ENCODE data around the gene CMTM1. TPM values are rescaled to one million over a fixed set of nuclear protein-coding genes. Genes with fewer than 3 reads are reported as not detected.

The CMTM1 gene, protein sequence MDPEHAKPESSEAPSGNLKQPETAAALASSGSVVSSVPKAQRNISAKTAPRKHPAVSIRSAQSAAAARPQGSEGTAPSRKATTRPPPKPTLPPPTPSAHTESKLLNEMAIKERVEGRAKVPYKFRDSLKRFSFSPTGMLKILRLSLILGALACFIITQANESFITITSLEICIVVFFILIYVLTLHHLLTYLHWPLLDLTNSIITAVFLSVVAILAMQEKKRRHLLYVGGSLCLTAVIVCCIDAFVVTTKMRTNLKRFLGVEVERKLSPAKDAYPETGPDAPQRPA
- 0.52 and 1.4 TPM in 2 replicates for total RNA-seq
- polyA plus RNA-seq (2012): 3.2 TPM

DNA sequence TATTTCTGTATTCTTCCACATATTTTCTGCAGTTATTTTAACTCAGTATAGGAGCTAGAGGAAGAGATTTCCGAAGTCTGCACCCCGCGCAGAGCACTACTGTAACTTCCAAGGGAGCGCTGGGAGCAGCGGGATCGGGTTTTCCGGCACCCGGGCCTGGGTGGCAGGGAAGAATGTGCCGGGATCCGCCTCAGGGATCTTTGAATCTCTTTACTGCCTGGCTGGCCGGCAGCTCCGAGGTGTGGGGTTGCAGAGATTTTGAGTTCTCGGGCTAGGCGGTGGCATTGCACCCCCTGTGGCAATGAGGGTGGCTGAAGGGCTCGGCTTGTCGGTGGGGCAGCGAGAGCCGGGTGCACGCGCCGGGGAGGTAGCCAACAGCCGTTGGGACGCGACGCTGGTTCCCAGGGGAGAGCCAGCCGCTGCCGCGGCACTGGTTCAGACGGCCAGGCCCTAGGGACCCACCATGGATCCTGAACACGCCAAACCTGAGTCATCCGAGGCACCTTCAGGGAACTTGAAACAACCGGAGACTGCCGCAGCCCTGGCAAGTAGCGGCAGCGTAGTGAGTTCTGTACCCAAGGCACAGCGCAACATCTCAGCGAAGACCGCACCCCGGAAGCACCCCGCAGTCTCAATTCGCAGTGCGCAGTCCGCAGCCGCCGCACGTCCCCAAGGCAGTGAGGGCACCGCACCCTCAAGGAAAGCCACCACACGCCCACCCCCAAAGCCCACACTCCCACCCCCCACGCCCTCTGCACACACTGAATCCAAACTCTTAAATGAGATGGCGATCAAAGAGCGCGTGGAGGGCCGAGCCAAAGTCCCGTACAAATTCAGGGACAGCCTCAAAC lies at the start of gene CMTM1:
CMTM1 (plus strand) TSS at position 389 of the 851 bp plus-strand sequence; CDS start at position 464, 75 bp downstream.
- no peak for DNase-seq (ENCODE audit: low read depth)

DNA sequence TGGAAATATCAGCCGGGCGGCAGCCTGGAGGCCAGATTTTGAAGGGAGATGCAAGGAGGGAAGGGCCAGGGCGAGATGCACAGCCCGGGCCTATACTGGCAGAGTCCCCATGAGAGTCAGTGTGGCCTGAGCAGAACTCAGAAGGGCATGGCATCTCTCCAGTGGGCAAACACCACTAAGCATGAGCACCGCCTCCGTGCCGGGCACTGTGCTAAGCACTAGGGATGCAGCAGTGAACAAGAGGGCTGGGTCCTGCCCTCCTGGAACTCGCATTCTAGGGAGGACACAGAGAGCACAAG lies 49.8 kb upstream of the CMTM1 start:
- DNase-seq (ENCODE audit: low read depth): no peak

DNA sequence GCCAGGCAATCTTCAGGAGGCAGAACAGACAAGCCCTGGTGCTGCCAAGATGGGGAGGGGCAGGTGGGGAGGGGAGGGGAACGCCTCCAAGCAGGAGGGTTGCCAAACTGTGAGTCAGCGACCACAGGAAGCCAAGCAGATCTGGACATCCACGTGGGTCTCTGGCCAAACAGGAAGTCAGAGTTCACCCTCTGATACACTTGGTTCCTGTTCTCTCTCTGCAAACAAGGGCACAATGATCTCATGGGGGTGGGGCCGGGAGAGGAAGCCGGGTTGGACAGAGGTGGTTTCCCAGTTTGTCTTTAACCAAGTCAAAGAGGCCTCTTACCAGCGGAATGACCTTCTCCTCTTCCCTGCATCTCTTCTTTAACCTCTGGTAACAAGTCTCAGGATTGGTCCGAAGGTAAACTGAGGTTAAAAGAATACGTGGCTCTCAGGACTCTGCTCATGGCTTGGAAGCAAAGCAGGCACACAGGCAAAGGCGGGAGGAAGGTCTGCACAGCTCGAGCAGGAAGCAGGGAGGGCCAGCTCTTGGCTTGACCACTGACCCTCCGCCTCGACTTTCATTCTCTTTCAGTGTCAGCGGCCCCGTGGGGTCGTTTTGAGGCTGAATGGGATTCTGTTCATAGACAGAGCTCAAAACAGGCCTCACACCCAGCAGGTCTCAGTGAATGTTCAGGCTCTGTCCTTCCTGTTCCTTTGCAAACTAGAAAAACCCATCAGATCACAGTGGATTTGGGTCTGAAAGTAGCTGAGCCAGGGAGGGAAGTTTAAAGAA lies 49.2 kb upstream of the CMTM1 start:
- DNase-seq (ENCODE audit: low read depth): peak; percentile 99

DNA sequence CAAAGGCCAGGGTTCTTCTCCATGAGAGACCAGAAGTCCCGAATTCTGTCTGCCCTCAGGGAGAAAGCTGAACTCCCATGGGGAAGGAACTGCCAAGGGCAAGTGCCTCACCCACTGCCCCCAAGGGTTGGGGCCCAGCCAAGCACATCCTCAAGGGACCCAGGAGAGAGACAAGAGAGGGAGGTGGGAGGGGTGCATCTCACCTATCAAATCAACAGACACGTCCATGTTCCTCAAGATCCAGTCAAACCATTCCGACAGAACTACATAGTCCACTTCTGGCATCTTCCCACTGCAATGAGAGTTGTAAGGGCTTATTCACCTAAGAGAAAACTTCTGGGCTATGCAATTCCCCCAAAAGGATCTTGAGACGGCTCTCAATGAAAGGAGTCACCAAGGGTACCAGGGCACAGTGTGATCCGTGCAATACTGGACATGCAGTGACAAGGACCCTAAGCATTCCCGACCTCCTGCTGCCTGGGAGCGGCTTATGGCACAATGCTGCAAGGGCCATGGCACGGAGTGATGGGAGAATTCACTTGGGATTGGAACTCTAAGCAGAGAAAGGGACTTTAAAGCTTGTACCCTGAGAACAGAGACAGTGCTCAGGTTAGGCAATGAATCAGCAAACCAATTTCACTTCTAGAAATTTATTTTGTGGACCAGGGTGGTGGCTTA lies 48.5 kb upstream of the CMTM1 start:
- no peak for DNase-seq (ENCODE audit: low read depth)

DNA sequence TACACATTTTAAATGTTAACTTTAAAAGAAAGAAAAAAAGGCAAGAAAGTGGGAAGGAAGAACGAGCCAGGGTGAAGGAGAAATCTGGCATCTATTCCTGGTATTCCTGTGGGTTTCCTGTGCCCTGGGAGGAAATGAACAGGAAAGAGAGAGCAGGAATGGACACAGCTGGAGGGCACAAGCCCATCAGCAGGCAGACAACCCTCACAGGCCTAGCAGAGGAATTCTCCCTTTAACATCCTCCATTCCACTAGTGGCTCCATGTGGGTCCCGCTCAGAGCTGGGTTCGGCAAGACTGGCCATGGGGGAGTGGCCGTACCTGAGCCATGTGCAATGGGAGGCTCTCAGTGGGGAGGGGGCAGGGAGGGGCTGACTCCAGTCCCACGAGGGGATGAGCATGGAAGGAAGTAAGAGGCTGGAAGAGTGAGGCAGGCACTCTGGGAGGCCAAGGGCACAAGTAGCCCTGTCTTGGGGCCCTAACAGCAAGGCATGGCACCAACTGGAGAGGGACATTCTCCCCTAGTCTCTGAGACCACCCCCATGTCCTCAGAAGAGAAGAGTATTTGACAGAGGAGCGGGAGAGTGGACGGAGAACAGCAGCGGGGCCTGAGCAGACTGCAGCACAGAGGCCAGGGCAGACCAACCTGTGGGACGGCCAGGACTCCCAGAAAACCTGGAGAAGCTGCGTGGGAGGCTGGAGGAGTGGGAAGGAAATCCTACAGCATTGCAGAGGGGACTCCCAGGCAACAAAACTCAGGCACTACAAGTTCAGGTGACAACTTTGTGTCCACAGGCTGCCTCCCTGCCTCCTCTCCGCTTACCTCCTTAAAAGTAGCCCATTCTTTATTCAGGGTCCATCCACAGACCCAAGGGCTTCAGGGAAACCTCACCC lies 46.5 kb upstream of the CMTM1 start:
- DNase-seq (ENCODE audit: low read depth): no peak

DNA sequence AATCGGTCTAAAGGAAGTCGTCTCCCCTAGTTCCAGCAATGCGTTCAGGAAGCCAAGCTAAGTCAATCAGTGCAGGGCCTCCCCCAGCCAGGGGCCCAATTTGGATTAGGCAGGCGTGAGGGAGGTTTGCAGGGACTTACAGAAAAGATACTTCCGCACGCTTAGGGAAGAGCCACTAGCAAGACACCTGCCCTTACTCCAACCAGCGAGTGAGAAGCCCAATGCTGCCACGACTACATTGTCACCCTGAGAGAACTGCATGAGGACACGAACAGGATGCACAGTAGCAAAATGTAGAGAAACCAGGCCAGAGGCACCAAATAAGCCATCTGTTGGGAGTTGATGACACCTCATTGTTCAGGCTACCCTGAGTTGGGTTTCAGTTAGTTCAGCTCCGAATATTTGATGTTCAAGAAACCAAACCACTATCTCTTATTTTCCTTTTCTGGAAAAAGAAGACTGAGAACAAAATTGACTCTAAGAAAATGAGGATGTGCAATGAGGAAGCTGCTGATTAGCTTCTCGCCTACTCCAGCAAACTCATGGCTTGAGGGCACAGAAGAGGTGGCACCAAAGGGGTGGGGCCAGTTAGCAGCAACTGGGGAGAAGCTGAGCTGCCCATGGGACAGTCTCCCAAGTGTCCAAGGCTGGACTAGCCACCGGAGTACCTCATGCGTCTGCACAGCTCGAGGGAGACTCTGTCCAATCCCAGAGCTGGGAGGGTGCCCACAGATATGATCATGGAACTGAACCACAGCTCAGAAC lies 45.7 kb upstream of the CMTM1 start:
- DNase-seq (ENCODE audit: low read depth): no peak

DNA sequence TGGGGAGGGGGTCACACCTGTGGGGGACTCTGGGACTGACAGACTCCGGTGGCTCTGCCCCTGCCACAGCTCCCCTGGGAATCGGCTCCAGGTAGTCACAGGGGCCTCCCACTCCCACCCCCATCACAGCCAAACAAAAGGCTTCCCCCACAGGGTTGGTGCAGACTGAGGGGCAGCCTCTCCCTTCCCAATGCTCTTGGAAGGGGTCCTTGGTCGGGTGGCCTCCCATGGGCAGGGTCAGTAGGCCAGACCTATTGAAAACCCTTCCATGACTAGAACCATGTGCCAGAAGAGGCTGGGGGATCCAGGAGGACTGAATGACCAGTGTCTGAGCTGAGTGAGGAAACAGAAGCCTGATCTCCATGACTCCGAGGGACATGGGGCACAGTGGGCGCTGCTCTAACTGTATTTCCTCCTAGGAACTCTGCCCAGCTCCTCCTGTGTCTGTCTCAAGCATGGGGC lies 45.0 kb upstream of the CMTM1 start:
- no peak for DNase-seq (ENCODE audit: low read depth)

DNA sequence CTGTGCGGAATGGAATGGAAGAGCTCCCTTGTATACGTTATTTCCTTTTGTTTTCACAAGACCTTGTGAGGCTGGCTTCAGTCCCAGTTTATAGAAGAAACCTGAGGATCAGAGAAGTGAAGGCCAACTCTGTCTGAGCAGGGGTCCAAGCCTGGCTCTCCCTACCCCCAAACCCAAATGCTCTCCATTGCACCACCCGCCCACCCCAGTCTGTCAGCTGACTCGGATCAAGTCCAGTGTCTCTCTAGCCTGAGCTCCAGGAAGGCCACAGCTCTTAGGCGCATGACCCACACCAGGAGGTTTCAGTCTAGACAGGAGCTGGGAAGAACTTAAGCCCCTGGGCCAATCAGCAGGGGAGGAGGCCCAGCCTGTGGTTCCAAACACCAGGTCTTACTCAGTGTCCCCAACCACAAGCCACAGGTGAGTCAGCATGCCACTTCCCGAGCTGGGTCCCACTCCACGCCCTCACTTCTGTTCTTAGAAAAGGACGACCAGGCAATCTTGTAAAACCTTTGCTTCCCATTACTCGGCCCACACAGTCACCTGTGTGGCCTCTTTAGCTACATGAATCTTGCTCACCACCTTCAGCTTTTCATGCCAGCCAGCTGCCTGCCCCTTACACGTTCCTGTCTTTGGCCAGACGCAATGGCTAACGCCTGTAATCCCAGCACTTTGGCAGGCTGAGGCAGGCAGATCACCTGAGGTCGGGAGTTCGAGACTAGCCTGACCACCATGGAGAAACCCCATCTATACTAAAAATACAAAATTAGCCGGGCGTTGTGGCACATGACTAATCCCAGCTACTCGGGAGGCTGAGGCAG lies 44.1 kb upstream of the CMTM1 start:
- DNase-seq (ENCODE audit: low read depth): peak; percentile 93

DNA sequence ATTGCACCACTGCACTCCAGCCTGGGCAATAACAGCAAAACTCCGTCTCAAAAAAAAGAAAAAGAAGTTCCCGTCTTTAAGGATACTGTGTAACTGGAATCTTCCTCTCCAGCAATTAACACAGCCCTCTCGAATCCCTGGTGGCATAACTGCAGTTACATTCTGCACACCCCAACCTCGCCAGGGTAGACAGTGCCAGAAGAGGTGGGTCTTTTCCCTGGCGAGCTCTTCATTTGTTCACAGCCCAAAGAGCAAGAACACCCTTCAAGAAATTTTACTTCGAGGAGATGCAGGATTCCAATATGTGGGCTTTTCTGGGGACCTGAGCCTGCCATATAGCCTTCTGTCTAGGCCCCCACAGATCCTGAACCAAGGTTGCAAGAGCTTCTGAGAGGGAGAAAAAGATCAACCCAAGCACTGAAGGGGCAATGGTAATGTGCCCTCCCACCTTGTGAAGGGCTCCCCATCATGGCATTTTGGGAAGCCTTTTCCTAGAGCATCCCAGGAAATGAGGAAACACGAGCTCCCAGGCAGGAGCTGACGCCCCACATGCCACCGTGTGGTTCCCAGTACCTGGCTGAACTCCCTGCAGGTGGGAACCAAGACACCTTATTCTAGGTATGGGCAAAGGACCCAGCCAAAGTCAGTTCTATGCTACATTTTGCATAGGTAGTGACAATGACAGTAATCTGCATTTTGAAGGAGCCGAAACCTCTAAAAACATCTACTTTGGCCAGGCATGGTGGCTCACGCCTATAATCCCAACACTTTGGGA lies 43.2 kb upstream of the CMTM1 start:
- DNase-seq (ENCODE audit: low read depth): no peak

DNA sequence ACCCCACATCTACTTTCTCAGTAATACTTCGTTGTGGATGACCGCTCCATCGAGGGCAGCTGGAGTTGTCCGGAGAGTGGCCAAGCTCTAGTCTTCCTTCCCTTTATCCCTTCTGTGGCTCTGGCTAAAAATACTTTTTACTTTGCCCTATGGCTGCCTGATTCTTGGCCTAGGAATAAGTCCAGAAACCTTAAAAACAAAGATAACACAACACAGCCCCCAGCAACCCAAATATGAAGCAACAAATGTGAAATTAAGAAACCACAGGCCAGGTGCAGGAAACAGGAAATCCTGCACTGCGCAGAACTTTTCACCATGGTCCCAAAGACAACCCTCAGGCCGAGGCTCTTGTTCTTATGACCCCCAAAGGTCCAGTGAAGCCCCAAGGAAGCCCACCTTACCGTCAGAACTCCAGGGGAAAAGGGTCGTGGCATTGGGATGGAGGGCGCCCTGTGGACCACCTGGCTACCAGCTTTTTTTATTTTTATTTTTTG lies 42.3 kb upstream of the CMTM1 start:
- DNase-seq (ENCODE audit: low read depth): peak; percentile 28

DNA sequence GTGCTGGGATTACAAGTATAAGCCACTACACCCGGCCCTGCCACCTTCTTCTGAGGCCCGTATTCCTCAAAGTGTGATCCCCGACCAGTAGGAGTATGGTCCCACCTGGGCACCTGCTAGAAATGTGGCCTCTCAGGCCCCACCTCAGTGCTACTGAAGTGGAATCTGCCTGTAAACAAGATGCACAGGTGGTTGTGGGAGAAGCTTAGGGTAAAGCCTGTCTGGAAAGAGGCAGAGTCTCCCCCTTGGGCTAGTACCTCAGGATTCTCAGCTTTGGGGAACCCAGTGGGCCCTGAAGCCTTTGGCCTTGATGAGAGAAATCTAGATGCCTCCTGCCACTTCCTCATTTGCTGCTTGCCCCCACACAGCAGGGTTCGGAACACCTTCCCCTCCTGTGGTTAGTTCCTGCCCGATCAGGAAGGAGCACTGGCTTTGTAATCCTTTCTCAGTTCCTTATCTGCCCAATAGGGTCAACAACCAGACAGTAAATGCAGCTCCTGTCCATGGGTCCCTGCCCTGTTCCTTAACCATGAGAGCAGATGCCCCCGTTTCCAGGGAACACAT lies 41.6 kb upstream of the CMTM1 start:
- no peak for DNase-seq (ENCODE audit: low read depth)

DNA sequence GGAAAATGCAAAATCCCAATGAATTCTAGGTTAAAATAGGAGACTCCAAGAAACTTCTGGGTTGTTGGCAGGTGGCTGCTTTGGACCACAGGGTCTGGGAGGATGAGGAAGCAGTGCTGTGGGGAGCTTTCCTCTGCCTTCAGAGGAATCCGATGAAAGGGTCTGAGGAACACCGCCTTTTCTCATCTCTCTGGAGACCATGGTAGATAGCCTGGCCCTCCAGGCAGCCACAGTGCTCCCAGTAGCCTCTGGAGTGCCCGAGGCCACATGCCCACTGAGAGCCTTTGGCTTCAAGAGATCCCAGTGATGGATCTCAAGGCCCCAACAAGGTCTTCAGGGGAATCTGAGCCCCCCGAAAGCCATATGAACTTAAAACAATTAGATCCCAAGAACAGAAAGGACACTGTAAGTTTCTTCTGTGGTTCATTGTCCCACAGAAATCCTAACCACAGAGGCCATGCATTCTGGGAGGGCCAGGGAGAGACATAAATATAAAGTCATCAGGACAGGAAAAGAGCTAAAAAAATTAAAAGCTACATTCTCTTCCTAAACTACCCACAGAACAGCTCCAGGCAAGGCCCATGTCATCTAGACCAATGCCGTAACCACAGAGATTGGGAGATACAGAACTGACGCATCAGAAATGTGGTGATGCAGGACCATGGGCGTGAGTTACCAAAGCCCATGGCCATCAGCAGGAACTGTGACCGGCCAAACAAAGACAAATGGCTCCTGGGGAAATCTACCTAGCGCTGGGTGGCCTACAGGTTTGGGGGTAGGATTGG lies 40.7 kb upstream of the CMTM1 start:
- peak; percentile 23 for DNase-seq (ENCODE audit: low read depth)

DNA sequence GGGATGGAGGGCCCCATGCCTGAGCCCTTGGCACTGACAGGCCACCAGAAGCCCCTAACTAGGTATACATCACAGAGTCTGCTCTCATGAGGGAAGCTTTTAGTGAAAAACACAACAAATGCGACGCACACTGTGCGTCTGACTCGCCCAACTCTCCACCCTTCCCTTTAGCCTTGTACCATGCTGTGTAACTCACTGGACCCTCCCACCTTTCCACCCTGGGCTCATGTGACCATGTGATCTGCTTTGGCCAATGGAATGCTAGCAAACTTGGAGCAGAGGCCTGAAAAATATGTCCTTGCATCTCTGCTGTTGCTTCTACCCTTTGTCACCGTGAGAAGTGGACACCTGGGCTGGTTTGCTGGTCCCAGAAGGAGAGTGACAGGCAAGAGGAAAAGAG lies 37.9 kb upstream of the CMTM1 start:
- no peak for DNase-seq (ENCODE audit: low read depth)

DNA sequence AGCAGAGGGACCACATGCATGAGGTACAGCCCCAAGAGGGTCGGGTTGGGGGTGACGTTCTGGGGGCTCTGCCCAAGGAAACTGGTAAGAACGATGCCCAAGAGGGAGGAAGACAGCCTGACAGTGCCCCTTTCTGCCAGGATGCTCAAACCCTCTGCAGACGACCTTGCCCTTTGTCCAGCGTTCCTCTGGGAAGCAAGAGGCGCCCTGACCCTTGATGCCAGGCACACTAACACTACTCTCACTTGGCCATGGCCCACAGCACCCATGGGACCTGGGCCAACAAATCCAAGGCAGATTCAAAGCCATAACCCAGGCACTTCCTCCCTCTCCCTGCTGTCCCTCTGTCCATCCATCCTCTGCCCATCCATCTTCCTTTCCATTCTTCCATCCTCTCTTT lies 36.8 kb upstream of the CMTM1 start:
- DNase-seq (ENCODE audit: low read depth): no peak

DNA sequence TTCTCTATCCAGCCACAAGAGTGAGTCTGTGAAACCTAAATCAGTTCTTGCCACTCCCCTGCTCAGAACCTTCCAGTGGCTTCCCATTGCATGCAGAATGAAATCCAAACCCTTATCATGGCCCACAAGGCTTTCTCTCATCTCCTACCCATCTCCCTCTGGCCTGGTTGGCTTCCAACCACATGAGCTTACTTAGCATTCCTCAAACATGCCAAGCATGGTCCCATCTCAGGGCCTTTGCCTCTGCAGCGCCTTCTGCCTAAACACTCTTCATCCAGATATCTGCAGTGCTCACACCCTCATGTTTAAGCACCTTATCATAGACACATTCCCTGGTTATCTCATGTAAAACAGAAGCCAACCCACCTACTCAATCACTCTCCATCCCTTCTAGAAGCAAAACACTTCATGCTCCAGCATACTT lies 31.9 kb upstream of the CMTM1 start:
- DNase-seq (ENCODE audit: low read depth): peak; percentile 87

DNA sequence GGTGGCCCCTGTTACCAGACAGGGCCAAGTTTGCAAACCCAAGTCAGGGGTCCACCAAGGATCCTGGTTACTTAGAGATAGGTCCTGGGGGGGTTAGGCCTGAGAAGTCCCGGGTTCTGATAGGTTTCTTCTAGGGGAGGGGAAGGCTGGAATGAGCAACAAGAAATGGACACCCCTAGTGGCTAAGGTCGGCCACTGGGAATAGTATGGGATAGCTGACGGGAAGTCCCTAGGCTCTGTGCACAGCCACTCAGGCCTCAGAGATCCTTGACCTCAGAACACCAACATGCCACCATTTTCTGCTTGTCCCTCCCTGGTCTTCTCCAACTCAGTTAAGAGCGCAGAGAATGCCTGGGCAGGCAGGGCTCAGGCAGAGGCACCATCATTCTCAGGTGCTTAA lies 29.7 kb upstream of the CMTM1 start:
- no peak for DNase-seq (ENCODE audit: low read depth)

Measured in myocyte (in vitro differentiated cells).